Calu3 (cell line): ENCODE measurements around the gene OR5H1. TPM values are rescaled to one million over a fixed set of nuclear protein-coding genes. Genes with fewer than 3 reads are reported as not detected.

Source experiments
- BruUV-seq: library from RNA; stranded (reverse); fragments of 400-500 nt; replicated peaks from 2 replicates; lab custom pipeline; 2021; lab: Mats Ljungman, UMichigan
- CTCF ChIA-PET: fragments of 300-600 bp; sonication (Branson Sonifier 250); formaldehyde crosslinking; loops from one replicate; lab custom pipeline; 2022; ENCODE audit warnings: antibody characterized with exemption; lab: Charles Lee
- DNase-seq: peaks from one replicate; pipeline ENCODE4 v3.0.0; 2022
- H3K27ac Mint-ChIP-seq: one replicate; pipeline ENCODE4 v1.8.0; 2022; ENCODE audit warnings: mixed read lengths; ENCODE audit not compliant: unreplicated experiment
- H3K27me3 Mint-ChIP-seq: one replicate; pipeline ENCODE4 v1.8.0; 2022; ENCODE audit warnings: mixed read lengths; ENCODE audit not compliant: unreplicated experiment
- H3K36me3 Mint-ChIP-seq: one replicate; pipeline ENCODE4 v1.8.0; 2022; ENCODE audit warnings: mild to moderate bottlenecking, moderate library complexity, mixed read lengths; ENCODE audit not compliant: insufficient read depth, unreplicated experiment
- H3K4me1 Mint-ChIP-seq: one replicate; pipeline ENCODE4 v1.8.0; 2022; ENCODE audit warnings: mild to moderate bottlenecking, low read depth, mixed read lengths; ENCODE audit not compliant: unreplicated experiment
- H3K4me3 Mint-ChIP-seq: one replicate; pipeline ENCODE4 v1.8.0; 2022; ENCODE audit warnings: mild to moderate bottlenecking, low read depth, moderate library complexity, mixed read lengths; ENCODE audit not compliant: unreplicated experiment
- H3K9me3 Mint-ChIP-seq: one replicate; pipeline ENCODE4 v1.8.0; 2022; ENCODE audit warnings: low read depth, mixed read lengths; ENCODE audit not compliant: unreplicated experiment
- CTCF ChIP-seq: fragments of 200-600 bp; IDR thresholded peaks from one replicate; pipeline ENCODE4 v1.8.0; 2022; ENCODE audit warnings: antibody characterized with exemption; ENCODE audit not compliant: unreplicated experiment
- intact Hi-C: fragments of 100-400 bp; cut with micrococcal nuclease; formaldehyde crosslinking; loops from one replicate; pipeline ENCODE4 v1.10.0; 2022; ENCODE audit not compliant: unreplicated experiment
- total RNA-seq: library from RNA; stranded (reverse); gene quantifications from 2 replicates; pipeline ENCODE4 v1.2.3, GENCODE V29; 2022

The OR5H1 gene
- total RNA-seq, 1 experiment from 2014 or later, result not detected

GRCh38 chr3:98108162-98108561, 22.4 kb upstream of the OR5H1 start:
- no peak for DNase-seq
- H3K4me1 Mint-ChIP-seq, result no peaks in the 10 kb centered on the region
- H3K36me3 Mint-ChIP-seq, result no peaks in the 10 kb centered on the region
- H3K9me3 Mint-ChIP-seq, result peaks cover 2% of the 10 kb centered on the region
- TF ChIP-seq CTCF, result no peak
- H3K27ac Mint-ChIP-seq, result no peak overlapping the region
- no TSS peak for BruUV-seq
- CTCF ChIA-PET, result no interaction called here
- no peak overlapping the region for H3K4me3 Mint-ChIP-seq
- intact Hi-C loops, result no loop called here
- no peaks in the 10 kb centered on the region for H3K27me3 Mint-ChIP-seq

GRCh38 chr3:98109807-98110549, 20.5 kb upstream of the OR5H1 start:
- intact Hi-C loops, result no loop called here
- no TSS peak for BruUV-seq
- Mint-ChIP-seq H3K4me1 (no peaks in the 10 kb centered on the region), H3K27me3 (no peaks in the 10 kb centered on the region), H3K27ac (no peak overlapping the region), H3K9me3 (peaks cover 2% of the 10 kb centered on the region), H3K36me3 (no peaks in the 10 kb centered on the region), H3K4me3 (no peak overlapping the region)
- CTCF ChIA-PET, result no interaction called here
- TF ChIP-seq CTCF, result no peak
- no peak for DNase-seq

GRCh38 chr3:98110550-98110908, 20.0 kb upstream of the OR5H1 start:
- Mint-ChIP-seq H3K27me3 (no peaks in the 10 kb centered on the region), H3K4me3 (no peak overlapping the region), H3K36me3 (no peaks in the 10 kb centered on the region), H3K27ac (no peak overlapping the region), H3K4me1 (no peaks in the 10 kb centered on the region), H3K9me3 (peaks cover 2% of the 10 kb centered on the region)
- no peak for DNase-seq
- TF ChIP-seq CTCF, result no peak
- intact Hi-C loops, result no loop called here
- CTCF ChIA-PET, result no interaction called here
- BruUV-seq, result no TSS peak

- Mint-ChIP-seq H3K36me3 (no peaks in the 10 kb centered on the region), H3K4me1 (no peaks in the 10 kb centered on the region), H3K27ac (no peak overlapping the region), H3K9me3 (peaks cover 2% of the 10 kb centered on the region), H3K27me3 (no peaks in the 10 kb centered on the region), H3K4me3 (no peak overlapping the region)
- no TSS peak for BruUV-seq
- DNase-seq, result no peak
- TF ChIP-seq CTCF, result no peak
- CTCF ChIA-PET, result no interaction called here
- intact Hi-C loops, result no loop called here
These were observed 16.3 kb upstream of the OR5H1 start for GRCh38 chr3:98114264-98114663.
